ENCODE results near the gene MOB2.

GRCh38 chr11:1425439-1425838, 61.1 kb downstream of the MOB2 start:
- TF ChIP-seq CTCF (IDR thresholded peaks at IDR 0.05; ENCODE audit: insufficient read depth, low read length, poor library complexity, severe bottlenecking) (no peak), EZH2phosphoT487 (conservative IDR thresholded peaks at IDR 0.05; ENCODE audit: low read length) (no peak)
